Measurements from ENCODE around the gene ATL3.

Gene ATL3

GRCh38 chr11:63680834-63681320, 9.7 kb upstream of the ATL3 start:
- TF ChIP-seq CTCF (IDR thresholded peaks at IDR 0.05) = no peak
- DNase-seq = no peak
- Histone ChIP-seq H3K4me1 (peaks cover 0 to 37% (median 15%) of the 10 kb centered on the region in 4 donors), H3K4me3 (peak overlapping the region; percentile 84 to 97), H3K36me3 (no peaks in the 10 kb centered on the region), H3K9me3 (no peaks in the 10 kb centered on the region), H3K27ac (peak overlapping the region; percentile 97 to 98), H3K27me3 (no peaks in the 10 kb centered on the region)
- intact Hi-C loops (cut with DNase I; ENCODE audit: low total_unique reads) = loop anchor here (10.0 kb wide), 1 partner anchor 54 kb away; no protein-coding TSS in a partner anchor

GRCh38 chr11:63673579-63673978, 2.4 kb upstream of the ATL3 start:
- intact Hi-C loops (cut with DNase I; ENCODE audit: low total_unique reads) = no loop called here
- H3K4me3 ChIP-seq = no peak overlapping the region
- TF ChIP-seq CTCF (IDR thresholded peaks at IDR 0.05) = no peak
- H3K27ac ChIP-seq = no peak overlapping the region
- no peaks in the 10 kb centered on the region for H3K27me3 ChIP-seq
- no peaks in the 10 kb centered on the region for H3K36me3 ChIP-seq
- H3K4me1 ChIP-seq = peaks cover 0 to 24% (median 15%) of the 10 kb centered on the region in 4 donors
- no peaks in the 10 kb centered on the region for H3K9me3 ChIP-seq
- no peak for DNase-seq

GRCh38 chr11:63672936-63673539, 1.9 kb upstream of the ATL3 start:
- no peak overlapping the region for H3K27ac ChIP-seq
- H3K4me1 ChIP-seq = peaks cover 0 to 30% (median 19%) of the 10 kb centered on the region in 4 donors
- no peaks in the 10 kb centered on the region for H3K36me3 ChIP-seq
- H3K27me3 ChIP-seq = no peaks in the 10 kb centered on the region
- H3K4me3 ChIP-seq = no peak overlapping the region
- DNase-seq = no peak
- intact Hi-C loops (cut with DNase I; ENCODE audit: low total_unique reads) = no loop called here
- no peaks in the 10 kb centered on the region for H3K9me3 ChIP-seq
- TF ChIP-seq CTCF (IDR thresholded peaks at IDR 0.05) = no peak

- H3K27me3 ChIP-seq = no peaks in the 10 kb centered on the region
- no peak overlapping the region for H3K4me3 ChIP-seq
- no peaks in the 10 kb centered on the region for H3K9me3 ChIP-seq
- H3K36me3 ChIP-seq = no peaks in the 10 kb centered on the region
- no peak for DNase-seq
- no peak for TF ChIP-seq CTCF (IDR thresholded peaks at IDR 0.05)
- H3K4me1 ChIP-seq = peaks cover 1 to 39% (median 27%) of the 10 kb centered on the region in 4 donors
- intact Hi-C loops (cut with DNase I; ENCODE audit: low total_unique reads) = no loop called here
- peak overlapping the region; percentile 99 to 100 for H3K27ac ChIP-seq
Measured at GRCh38 chr11:63672156-63672463, 934 bp upstream of the ATL3 start.

- H3K27ac ChIP-seq = peak overlapping the region; percentile 99 to 100
- H3K4me3 ChIP-seq = peak overlapping the region; percentile 86 to 99
- peaks cover 10 to 53% (median 41%) of the 10 kb centered on the region in 4 donors for H3K4me1 ChIP-seq
- intact Hi-C loops (cut with DNase I; ENCODE audit: low total_unique reads) = no loop called here
- peak; percentile 57 to 81 for DNase-seq
- H3K36me3 ChIP-seq = no peaks in the 10 kb centered on the region
- peak in 1 of 2 experiments; percentile 35 for TF ChIP-seq CTCF (IDR thresholded peaks at IDR 0.05)
- H3K27me3 ChIP-seq = no peaks in the 10 kb centered on the region
- H3K9me3 ChIP-seq = no peaks in the 10 kb centered on the region
Measured at GRCh38 chr11:63670433-63671321, 499 bp downstream of the ATL3 start.

Data from tibial artery (tissue), 4 donors.